Dedifferentiated amniotic fluid mesenchymal stem cell (primary cell): ENCODE measurements around the gene BMERB1.
A peak's percentile ranks its signal among the peaks of the same experiment; 100 is the strongest.
"Not testable (repeated sequence)": the region's sequence is repeated elsewhere in the genome, so short reads cannot be mapped to it uniquely, and the experiment has no call there.

ENCODE experiments used
- DNase-seq: peaks from one replicate; pipeline ENCODE4 v3.0.0-alpha.2; 2016; ENCODE audit errors: extremely low spot score

The BMERB1 gene

GRCh38 chr16:15425861-15426260 lies 8.5 kb upstream of the BMERB1 start:
- no peak for DNase-seq

GRCh38 chr16:15426796-15427195 lies 7.6 kb upstream of the BMERB1 start:
- no peak for DNase-seq

GRCh38 chr16:15427648-15428239 lies 6.6 kb upstream of the BMERB1 start:
- DNase-seq: peak; percentile 91

- not testable (repeated sequence) for DNase-seq
Observed at GRCh38 chr16:15430884-15431283, 3.5 kb upstream of the BMERB1 start.

GRCh38 chr16:15434079-15434424 lies 336 bp upstream of the BMERB1 start:
- no peak for DNase-seq

- no peak for DNase-seq
Observed at GRCh38 chr16:15435216-15435864, 952 bp downstream of the BMERB1 start.

- DNase-seq: no peak
Observed at GRCh38 chr16:15439102-15439501, 4.7 kb downstream of the BMERB1 start.

- DNase-seq: no peak
Observed at GRCh38 chr16:15439521-15439920, 5.1 kb downstream of the BMERB1 start.

GRCh38 chr16:15440852-15441251 lies 6.5 kb downstream of the BMERB1 start:
- peak; percentile 28 for DNase-seq

GRCh38 chr16:15442140-15442539 lies 7.8 kb downstream of the BMERB1 start:
- not testable (repeated sequence) for DNase-seq

GRCh38 chr16:15443753-15444152 lies 9.4 kb downstream of the BMERB1 start:
- DNase-seq: no peak

GRCh38 chr16:15444264-15444663 lies 9.9 kb downstream of the BMERB1 start:
- DNase-seq: no peak

- no peak for DNase-seq
Observed at GRCh38 chr16:15445450-15445849, 11.1 kb downstream of the BMERB1 start.

- DNase-seq: no peak
Observed at GRCh38 chr16:15446901-15447300, 12.5 kb downstream of the BMERB1 start.

- no peak for DNase-seq
Observed at GRCh38 chr16:15450624-15451023, 16.2 kb downstream of the BMERB1 start.

- DNase-seq: no peak
Observed at GRCh38 chr16:15451098-15451731, 16.8 kb downstream of the BMERB1 start.

- no peak for DNase-seq
Observed at GRCh38 chr16:15452246-15452855, 18.0 kb downstream of the BMERB1 start.

GRCh38 chr16:15453296-15453695 lies 18.9 kb downstream of the BMERB1 start:
- DNase-seq: not testable (repeated sequence)

- not testable (repeated sequence) for DNase-seq
Observed at GRCh38 chr16:15454933-15455332, 20.5 kb downstream of the BMERB1 start.

GRCh38 chr16:15457400-15457799 lies 23.0 kb downstream of the BMERB1 start:
- no peak for DNase-seq

GRCh38 chr16:15457958-15458357 lies 23.6 kb downstream of the BMERB1 start:
- DNase-seq: no peak

- DNase-seq: no peak
Observed at GRCh38 chr16:15459791-15460190, 25.4 kb downstream of the BMERB1 start.

- no peak for DNase-seq
Observed at GRCh38 chr16:15460601-15461000, 26.2 kb downstream of the BMERB1 start.
